ENCODE data around the gene LTA4H. TPM values are rescaled to one million over a fixed set of nuclear protein-coding genes. Genes with fewer than 3 reads are reported as not detected.
"Not testable (repeated sequence)": the region's sequence is repeated elsewhere in the genome, so short reads cannot be mapped to it uniquely, and the experiment has no call there.

The LTA4H gene
- total and polyA plus RNA-seq, 2 donors, result 61.5 to 72.1 TPM

DNA sequence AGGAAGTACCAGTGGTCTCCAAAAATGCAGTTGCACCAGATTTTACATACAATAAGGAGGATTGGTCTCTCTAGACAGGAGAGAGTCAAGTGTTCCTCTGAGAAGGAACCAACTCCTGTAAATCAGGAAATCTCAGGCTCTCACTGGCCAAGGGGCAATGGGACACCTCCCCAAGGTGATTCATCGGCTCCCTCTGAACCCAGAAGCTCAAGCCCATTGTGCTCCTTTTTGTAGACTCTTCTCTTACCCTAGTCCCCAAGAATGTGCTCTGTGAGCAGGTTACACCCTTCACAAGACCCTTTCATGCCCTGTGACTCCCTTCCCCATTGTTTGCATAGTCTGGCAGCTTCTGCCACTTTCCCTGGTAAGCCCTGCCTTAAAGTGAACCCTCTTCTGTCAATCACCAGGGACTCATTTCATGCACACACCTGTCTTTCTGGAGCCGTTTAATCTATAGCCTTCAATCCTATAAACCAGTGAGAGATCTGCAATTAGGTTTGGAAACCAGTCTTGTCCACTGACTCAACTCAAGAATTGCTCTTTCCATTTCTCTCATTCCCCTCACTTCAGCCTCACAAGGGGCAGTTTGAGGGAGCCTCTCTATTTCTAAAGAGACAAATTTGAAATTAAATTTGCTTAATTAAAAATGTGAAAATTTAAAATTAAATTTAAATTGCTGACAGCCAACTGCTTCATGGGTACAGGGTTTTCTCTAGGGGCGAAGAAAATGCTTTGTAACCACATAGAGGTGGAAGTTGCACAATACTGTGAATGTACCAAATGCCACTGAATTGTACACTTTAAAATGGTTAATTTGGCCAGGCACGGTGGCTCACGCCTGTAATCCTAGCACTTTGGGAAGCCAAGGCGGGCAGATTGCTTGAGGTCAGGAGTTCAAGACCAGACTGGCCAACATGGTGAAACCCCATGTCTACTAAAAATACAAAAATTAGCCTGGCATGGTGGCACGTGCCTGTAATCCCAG, 38.3 kb upstream of the LTA4H start:
- Histone ChIP-seq H3K27me3 (ENCODE audit: control insufficient read depth in 2 of 2, insufficient read depth in 1 of 2, low read length in 1 of 2) (no peaks in the 10 kb centered on the region), H3K36me3 (ENCODE audit: control insufficient read depth in 2 of 2, insufficient read depth in 2 of 2, low read length in 1 of 2) (no peaks in the 10 kb centered on the region), H3K27ac (ENCODE audit: low read depth in 1 of 2, low read length in 1 of 2) (no peak overlapping the region), H3K4me3 (ENCODE audit: low read length in 2 of 2) (no peak overlapping the region), H3K9me3 (ENCODE audit: control insufficient read depth in 2 of 2, insufficient read depth in 1 of 2, low read length in 1 of 2) (no peaks in the 10 kb centered on the region), H3K4me1 (ENCODE audit: control insufficient read depth in 2 of 2, insufficient read depth in 2 of 2, low read length in 2 of 2) (peaks cover 3 to 20% of the 10 kb centered on the region in 2 donors)
- DNase-seq (ENCODE audit: low read depth in 6 of 9, low spot score in 9 of 9), result peak in 1 of 9 donors; percentile 33
- WGBS, result 78% methylated on average over 7 of the region's 7 CpGs

DNA sequence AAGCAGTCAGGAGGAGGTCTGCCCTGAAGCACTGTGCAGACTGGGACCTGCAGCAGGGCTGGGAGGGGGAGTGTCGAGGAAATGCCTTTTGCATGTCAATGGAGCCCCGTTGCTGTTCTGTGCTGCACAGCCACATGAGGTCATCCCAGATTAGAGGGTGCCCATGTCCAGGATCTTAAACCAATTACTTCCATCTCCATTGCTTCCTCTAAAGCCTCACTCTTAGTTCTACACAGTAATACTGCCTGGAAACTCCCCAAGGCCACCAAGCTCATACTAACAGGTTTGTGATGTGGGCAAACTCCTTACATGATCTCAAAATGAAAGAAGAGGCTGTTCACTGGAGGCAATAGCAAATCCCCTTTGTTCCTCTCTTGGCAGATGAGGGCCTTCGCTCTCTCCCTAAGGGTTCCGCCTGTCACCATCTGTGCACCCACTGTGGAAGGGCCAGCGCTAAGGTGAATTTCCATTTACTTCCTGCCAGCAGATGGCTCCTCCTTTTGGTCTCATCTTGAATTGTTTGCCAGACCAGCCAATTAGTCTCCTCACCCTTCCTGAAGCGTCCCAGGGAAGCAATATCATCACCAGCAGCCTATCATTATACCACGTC, 35.4 kb upstream of the LTA4H start:
- Histone ChIP-seq H3K4me1 (ENCODE audit: control insufficient read depth in 2 of 2, insufficient read depth in 2 of 2, low read length in 2 of 2) (peaks cover 3 to 20% of the 10 kb centered on the region in 2 donors), H3K9me3 (ENCODE audit: control insufficient read depth in 2 of 2, insufficient read depth in 1 of 2, low read length in 1 of 2) (no peaks in the 10 kb centered on the region), H3K4me3 (ENCODE audit: low read length in 2 of 2) (no peak overlapping the region), H3K27me3 (ENCODE audit: control insufficient read depth in 2 of 2, insufficient read depth in 1 of 2, low read length in 1 of 2) (no peaks in the 10 kb centered on the region), H3K36me3 (ENCODE audit: control insufficient read depth in 2 of 2, insufficient read depth in 2 of 2, low read length in 1 of 2) (no peaks in the 10 kb centered on the region), H3K27ac (ENCODE audit: low read depth in 1 of 2, low read length in 1 of 2) (peak overlapping the region in 1 of 2 donors; percentile 12)
- peak in 1 of 9 donors; percentile 23 for DNase-seq (ENCODE audit: low read depth in 6 of 9, low spot score in 9 of 9)
- WGBS, result 84% methylated on average over 7 of the region's 7 CpGs

DNA sequence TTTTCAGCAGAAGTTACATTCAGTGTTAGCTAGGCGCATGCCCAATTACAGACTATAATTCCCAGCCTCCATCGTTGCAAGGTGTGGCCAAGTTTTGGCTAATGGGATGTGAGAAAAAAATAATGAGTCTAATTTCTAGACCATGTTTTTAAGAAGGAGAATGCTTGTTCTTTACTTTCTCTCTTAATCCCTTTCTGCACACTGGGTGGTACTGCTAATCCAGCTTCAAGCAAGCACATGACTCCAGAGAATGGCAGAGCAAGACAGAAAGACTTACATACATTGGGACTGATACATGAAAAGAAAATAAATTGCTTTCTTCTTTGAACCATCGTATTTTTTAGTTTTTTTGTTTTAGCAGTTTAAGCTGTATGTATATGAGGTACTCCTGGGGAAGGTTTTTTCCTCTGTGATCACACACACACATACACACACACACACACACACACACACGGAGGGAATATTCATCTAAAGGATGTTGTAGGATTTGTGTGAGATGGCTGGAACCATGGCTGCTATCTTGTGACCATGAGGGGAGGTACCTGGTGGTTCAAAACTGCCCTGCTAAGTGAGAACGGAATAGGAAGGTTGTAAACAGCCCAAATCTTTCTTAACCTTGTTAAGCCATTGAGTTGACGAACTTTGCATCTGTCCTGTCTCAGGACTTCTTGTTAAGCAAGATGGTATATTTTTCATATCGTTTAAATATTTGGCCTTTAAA, 34.3 kb upstream of the LTA4H start:
- Histone ChIP-seq H3K4me1 (ENCODE audit: control insufficient read depth in 2 of 2, insufficient read depth in 2 of 2, low read length in 2 of 2) (peaks cover 3 to 20% of the 10 kb centered on the region in 2 donors), H3K27ac (ENCODE audit: low read depth in 1 of 2, low read length in 1 of 2) (no peak overlapping the region)

DNA sequence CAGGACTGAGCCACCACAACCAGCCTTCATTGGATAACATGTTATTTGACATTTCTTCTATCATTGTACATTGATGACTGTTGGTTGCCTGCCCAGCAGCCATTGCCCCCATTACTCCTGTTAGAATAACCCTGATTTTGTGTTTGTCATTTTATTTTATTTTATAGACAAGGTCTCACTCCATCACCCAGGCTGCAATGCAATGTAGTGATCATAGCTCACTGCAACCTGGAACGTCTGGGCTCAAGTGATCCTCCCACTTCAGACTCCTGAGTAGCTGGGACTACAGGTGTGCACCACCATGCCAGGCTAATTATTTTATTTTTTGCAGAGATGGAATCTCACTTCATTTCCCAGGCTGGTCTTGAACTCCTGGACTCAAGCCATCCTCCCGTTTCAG, 33.2 kb upstream of the LTA4H start:
- no peak overlapping the region for H3K27ac ChIP-seq (ENCODE audit: low read depth in 1 of 2, low read length in 1 of 2)
- H3K27me3 ChIP-seq (ENCODE audit: control insufficient read depth in 2 of 2, insufficient read depth in 1 of 2, low read length in 1 of 2), result no peaks in the 10 kb centered on the region
- no peaks in the 10 kb centered on the region for H3K36me3 ChIP-seq (ENCODE audit: control insufficient read depth in 2 of 2, insufficient read depth in 2 of 2, low read length in 1 of 2)
- WGBS, result 98% methylated on average over 2 of the region's 2 CpGs
- H3K9me3 ChIP-seq (ENCODE audit: control insufficient read depth in 2 of 2, insufficient read depth in 1 of 2, low read length in 1 of 2), result no peaks in the 10 kb centered on the region
- no peak overlapping the region for H3K4me3 ChIP-seq (ENCODE audit: low read length in 2 of 2)
- no peak for DNase-seq (ENCODE audit: low read depth in 6 of 9, low spot score in 9 of 9)
- peaks cover 3 to 24% of the 10 kb centered on the region in 2 donors for H3K4me1 ChIP-seq (ENCODE audit: control insufficient read depth in 2 of 2, insufficient read depth in 2 of 2, low read length in 2 of 2)

More for the DNA sequence above, 34.3 kb upstream of the LTA4H start:
- no peak overlapping the region for H3K4me3 ChIP-seq (ENCODE audit: low read length in 2 of 2)
- WGBS, result 90% methylated on average over 7 of the region's 7 CpGs
- no peaks in the 10 kb centered on the region for H3K36me3 ChIP-seq (ENCODE audit: control insufficient read depth in 2 of 2, insufficient read depth in 2 of 2, low read length in 1 of 2)
- no peaks in the 10 kb centered on the region for H3K27me3 ChIP-seq (ENCODE audit: control insufficient read depth in 2 of 2, insufficient read depth in 1 of 2, low read length in 1 of 2)
- H3K9me3 ChIP-seq (ENCODE audit: control insufficient read depth in 2 of 2, insufficient read depth in 1 of 2, low read length in 1 of 2), result no peaks in the 10 kb centered on the region
- no peak for DNase-seq (ENCODE audit: low read depth in 6 of 9, low spot score in 9 of 9)

DNA sequence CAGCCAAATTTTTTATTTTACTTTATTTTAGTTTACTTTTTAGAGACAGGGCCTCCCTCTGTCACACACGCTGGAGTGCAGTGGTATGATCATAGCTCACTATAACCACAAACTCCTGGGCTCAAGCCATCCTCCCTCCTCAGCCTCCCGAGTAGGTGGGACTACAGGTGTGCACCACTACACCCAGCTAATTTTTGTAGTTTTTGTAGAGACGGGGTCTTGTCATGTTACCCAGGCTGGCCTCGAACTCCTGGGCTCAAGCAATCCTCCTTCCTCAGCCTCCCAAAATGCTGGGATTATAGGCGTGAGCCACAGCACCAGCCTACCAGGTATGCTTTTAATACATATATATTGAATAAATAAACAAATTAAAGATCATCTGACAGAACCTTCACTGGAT, 32.7 kb upstream of the LTA4H start:
- H3K27me3 ChIP-seq (ENCODE audit: control insufficient read depth in 2 of 2, insufficient read depth in 1 of 2, low read length in 1 of 2), result no peaks in the 10 kb centered on the region
- no peak overlapping the region for H3K4me3 ChIP-seq (ENCODE audit: low read length in 2 of 2)
- H3K4me1 ChIP-seq (ENCODE audit: control insufficient read depth in 2 of 2, insufficient read depth in 2 of 2, low read length in 2 of 2), result peaks cover 0 to 19% of the 10 kb centered on the region in 2 donors
- 95% methylated on average over 5 of the region's 5 CpGs for WGBS
- no peak for DNase-seq (ENCODE audit: low read depth in 6 of 9, low spot score in 9 of 9)
- no peaks in the 10 kb centered on the region for H3K36me3 ChIP-seq (ENCODE audit: control insufficient read depth in 2 of 2, insufficient read depth in 2 of 2, low read length in 1 of 2)
- H3K27ac ChIP-seq (ENCODE audit: low read depth in 1 of 2, low read length in 1 of 2), result no peak overlapping the region
- H3K9me3 ChIP-seq (ENCODE audit: control insufficient read depth in 2 of 2, insufficient read depth in 1 of 2, low read length in 1 of 2), result no peaks in the 10 kb centered on the region

DNA sequence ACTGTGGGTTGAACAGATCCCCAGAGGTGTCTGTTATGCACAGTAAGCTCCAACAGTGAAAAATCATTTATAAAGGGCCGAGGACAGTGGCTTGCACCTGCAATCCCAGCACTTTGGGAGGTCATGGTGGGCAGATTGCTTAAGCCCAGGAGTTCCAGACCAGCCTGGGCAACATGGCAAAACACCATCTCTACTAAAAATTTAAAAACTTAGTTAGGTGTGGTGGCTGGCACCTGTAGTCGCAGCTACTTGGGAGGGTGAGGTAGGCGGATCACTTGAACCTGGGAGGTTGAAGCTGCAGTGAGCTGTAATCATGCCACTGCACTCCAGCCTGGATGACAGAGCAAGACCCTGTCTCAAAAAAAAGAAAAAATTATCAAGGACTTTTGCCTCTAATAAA, 30.4 kb upstream of the LTA4H start:
- not testable (repeated sequence) for H3K36me3 ChIP-seq (ENCODE audit: control insufficient read depth in 2 of 2, insufficient read depth in 2 of 2, low read length in 1 of 2); H3K27me3 ChIP-seq (ENCODE audit: control insufficient read depth in 2 of 2, insufficient read depth in 1 of 2, low read length in 1 of 2); H3K27ac ChIP-seq (ENCODE audit: low read depth in 1 of 2, low read length in 1 of 2); H3K9me3 ChIP-seq (ENCODE audit: control insufficient read depth in 2 of 2, insufficient read depth in 1 of 2, low read length in 1 of 2); H3K4me3 ChIP-seq (ENCODE audit: low read length in 2 of 2); H3K4me1 ChIP-seq (ENCODE audit: control insufficient read depth in 2 of 2, insufficient read depth in 2 of 2, low read length in 2 of 2); DNase-seq (ENCODE audit: low read depth in 6 of 9, low spot score in 9 of 9)
- 97% methylated on average over 3 of the region's 3 CpGs for WGBS

DNA sequence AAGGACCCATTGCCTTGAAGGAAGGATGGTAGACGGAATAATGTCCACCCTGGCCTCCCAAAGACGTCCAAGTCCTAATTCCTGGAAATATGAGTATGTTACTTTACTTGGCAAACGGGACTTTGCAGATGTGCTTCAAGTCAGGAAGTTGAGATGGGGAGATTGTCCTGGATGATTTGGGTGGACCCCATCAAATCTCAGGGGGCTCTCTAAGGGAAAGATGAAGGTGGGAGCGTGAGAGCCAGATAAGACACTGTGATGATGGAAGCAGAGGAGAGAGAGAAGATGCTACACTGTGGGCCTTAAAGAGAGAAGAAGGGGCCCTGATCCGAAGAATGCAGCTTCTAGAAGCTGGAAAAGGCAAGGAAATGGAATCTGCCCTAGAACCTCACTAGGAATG, 29.6 kb upstream of the LTA4H start:
- WGBS, result 93% methylated on average over 5 of the region's 5 CpGs
- H3K27me3 ChIP-seq (ENCODE audit: control insufficient read depth in 2 of 2, insufficient read depth in 1 of 2, low read length in 1 of 2), result no peaks in the 10 kb centered on the region
- H3K9me3 ChIP-seq (ENCODE audit: control insufficient read depth in 2 of 2, insufficient read depth in 1 of 2, low read length in 1 of 2), result no peaks in the 10 kb centered on the region
- H3K36me3 ChIP-seq (ENCODE audit: control insufficient read depth in 2 of 2, insufficient read depth in 2 of 2, low read length in 1 of 2), result no peaks in the 10 kb centered on the region
- no peak overlapping the region for H3K27ac ChIP-seq (ENCODE audit: low read depth in 1 of 2, low read length in 1 of 2)
- H3K4me3 ChIP-seq (ENCODE audit: low read length in 2 of 2), result no peak overlapping the region
- no peak for DNase-seq (ENCODE audit: low read depth in 6 of 9, low spot score in 9 of 9)
- H3K4me1 ChIP-seq (ENCODE audit: control insufficient read depth in 2 of 2, insufficient read depth in 2 of 2, low read length in 2 of 2), result peaks cover 0 to 5% of the 10 kb centered on the region in 2 donors

DNA sequence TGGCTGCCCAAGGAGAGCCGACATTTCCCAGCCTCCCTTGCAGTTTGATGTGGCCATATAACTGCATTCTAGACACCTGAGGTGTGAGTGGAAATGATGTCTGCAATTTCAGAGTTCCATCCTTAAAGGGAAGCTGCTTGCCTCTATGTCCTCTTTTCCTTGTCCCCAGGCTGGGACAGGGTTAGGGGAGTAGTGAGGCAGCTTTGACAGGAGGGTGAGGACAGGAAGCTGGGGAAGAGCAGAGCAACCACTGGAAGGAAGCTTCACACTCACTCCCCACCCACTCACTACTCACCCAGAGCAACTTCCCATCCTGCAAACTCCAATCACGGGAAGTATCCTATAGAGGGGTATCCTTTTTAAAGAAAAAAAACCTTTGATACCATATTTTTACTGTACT, 28.9 kb upstream of the LTA4H start:
- DNase-seq (ENCODE audit: low read depth in 6 of 9, low spot score in 9 of 9), result peak in 1 of 9 donors; percentile 20
- H3K9me3 ChIP-seq (ENCODE audit: control insufficient read depth in 2 of 2, insufficient read depth in 1 of 2, low read length in 1 of 2), result no peaks in the 10 kb centered on the region
- no peaks in the 10 kb centered on the region for H3K36me3 ChIP-seq (ENCODE audit: control insufficient read depth in 2 of 2, insufficient read depth in 2 of 2, low read length in 1 of 2)
- peaks cover 0 to 5% of the 10 kb centered on the region in 2 donors for H3K4me1 ChIP-seq (ENCODE audit: control insufficient read depth in 2 of 2, insufficient read depth in 2 of 2, low read length in 2 of 2)
- H3K4me3 ChIP-seq (ENCODE audit: low read length in 2 of 2), result no peak overlapping the region
- H3K27me3 ChIP-seq (ENCODE audit: control insufficient read depth in 2 of 2, insufficient read depth in 1 of 2, low read length in 1 of 2), result no peaks in the 10 kb centered on the region
- no peak overlapping the region for H3K27ac ChIP-seq (ENCODE audit: low read depth in 1 of 2, low read length in 1 of 2)
- WGBS, result 54% methylated on average over 2 of the region's 2 CpGs

DNA sequence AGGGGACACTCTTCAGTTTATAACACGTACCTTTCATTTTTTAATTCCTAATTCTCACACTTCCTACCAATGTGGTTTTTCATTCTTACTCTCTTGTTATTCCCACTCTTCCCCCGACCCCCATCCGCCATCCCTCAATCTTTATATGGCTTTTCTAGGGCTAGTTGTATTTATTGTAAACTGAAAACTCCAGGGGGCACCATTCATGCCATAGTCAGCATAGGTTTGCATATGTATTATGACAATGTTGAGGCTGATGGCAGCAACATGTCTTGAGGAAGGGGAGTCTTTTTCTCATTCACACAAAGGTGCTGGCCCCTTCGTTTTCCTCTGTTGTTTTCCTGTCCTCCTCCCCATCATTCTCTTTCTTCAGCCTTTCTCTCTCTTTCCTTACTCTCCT, 27.7 kb upstream of the LTA4H start:
- H3K9me3 ChIP-seq (ENCODE audit: control insufficient read depth in 2 of 2, insufficient read depth in 1 of 2, low read length in 1 of 2), result no peaks in the 10 kb centered on the region
- H3K4me1 ChIP-seq (ENCODE audit: control insufficient read depth in 2 of 2, insufficient read depth in 2 of 2, low read length in 2 of 2), result peaks cover 0 to 5% of the 10 kb centered on the region in 2 donors
- H3K27me3 ChIP-seq (ENCODE audit: control insufficient read depth in 2 of 2, insufficient read depth in 1 of 2, low read length in 1 of 2), result no peaks in the 10 kb centered on the region
- peak in 4 of 9 donors; percentile 19 to 68 (median 34) for DNase-seq (ENCODE audit: low read depth in 6 of 9, low spot score in 9 of 9)
- H3K4me3 ChIP-seq (ENCODE audit: low read length in 2 of 2), result no peak overlapping the region
- H3K27ac ChIP-seq (ENCODE audit: low read depth in 1 of 2, low read length in 1 of 2), result peak overlapping the region in 1 of 2 donors; percentile 1
- 90% methylated on average over 4 of the region's 4 CpGs for WGBS
- no peaks in the 10 kb centered on the region for H3K36me3 ChIP-seq (ENCODE audit: control insufficient read depth in 2 of 2, insufficient read depth in 2 of 2, low read length in 1 of 2)

Measured in thymus (tissue), 11 donors.